B cell (primary cell): Measurements from ENCODE around the gene NKAIN2. TPM values are rescaled to one million over a fixed set of nuclear protein-coding genes. Genes with fewer than 3 reads are reported as not detected.

ENCODE experiments used
- ATAC-seq: fragments of 200-7000 bp; cut with Tn5 transposase; one replicate; pipeline ENCODE4 v1.10.0; 2021; ENCODE audit warnings: low read depth, mild to moderate bottlenecking, moderate number of reproducible peaks, moderate library complexity
- CTCF ChIA-PET: fragments of 350-600 bp; sonication (Branson Sonifier 250); formaldehyde crosslinking; loops from one replicate; lab custom pipeline; 2021; ENCODE audit warnings: antibody characterized with exemption, inconsistent platforms; lab: Charles Lee
- POLR2A ChIA-PET: fragments of 350-600 bp; sonication (Branson Sonifier 250); formaldehyde crosslinking; loops from one replicate; lab custom pipeline; 2021; ENCODE audit warnings: antibody characterized with exemption; lab: Charles Lee
- DNase-seq: peaks from one replicate; pipeline ENCODE4 v3.0.0; 2013
- H2AFZ ChIP-seq: 2 replicates; pipeline ENCODE4 v1.6.1; 2012; ENCODE audit warnings: mild to moderate bottlenecking, low read depth, low read length; ENCODE audit not compliant: insufficient read depth, poor library complexity, severe bottlenecking
- H3K27ac ChIP-seq, 2 donors: 1 replicate in 1 of 2; 2 replicates in 1 of 2; pipeline ENCODE4 v1.5.1; 2012 to 2013; ENCODE audit warnings: low read length in 2 of 2, mild to moderate bottlenecking in 2 of 2, moderate library complexity in 1 of 2
- H3K27me3 ChIP-seq, 4 experiments: fragments of 200-600 bp in 1 of 4; sonication (generic) in 1 of 4; replicated peaks in 1 of 4; 1 replicate in 2 of 4; 2 replicates in 2 of 4; pipeline versions ENCODE4 v1.6.1 to v1.7.0; 2013 to 2016; ENCODE audit warnings: low read length in 3 of 4, mild to moderate bottlenecking in 2 of 4, mixed read lengths in 1 of 4, moderate library complexity in 1 of 4; ENCODE audit not compliant: insufficient read depth in 4 of 4, control insufficient read depth in 3 of 4; ENCODE audit errors: control extremely low read depth in 1 of 4
- H3K36me3 ChIP-seq, 2 experiments: replicated peaks in 1 of 2; 1 replicate in 1 of 2; 2 replicates in 1 of 2; pipeline versions ENCODE4 v1.6.1 to v1.7.1; 2013; ENCODE audit warnings: low read length in 1 of 2; ENCODE audit not compliant: insufficient read depth in 2 of 2, control insufficient read depth in 1 of 2; ENCODE audit errors: control extremely low read depth in 1 of 2, extremely low read depth in 1 of 2
- H3K4me1 ChIP-seq, 2 donors: fragments of 200-600 bp in 1 of 2; sonication (generic) in 1 of 2; 1 replicate in 1 of 2; 2 replicates in 1 of 2; pipeline versions ENCODE4 v1.5.1 to v1.6.1; 2013 to 2017; ENCODE audit warnings: low read length in 2 of 2; ENCODE audit not compliant: control insufficient read depth in 2 of 2, insufficient read depth in 2 of 2
- H3K4me2 ChIP-seq: replicated peaks from 2 replicates; pipeline ENCODE3; 2012; ENCODE audit warnings: mild to moderate bottlenecking, low read depth, low read length; ENCODE audit not compliant: poor library complexity, severe bottlenecking
- H3K4me3 ChIP-seq, 5 experiments: fragments of 200-600 bp in 1 of 5; sonication (generic) in 1 of 5; 1 replicate in 3 of 5; 2 replicates in 2 of 5; pipeline versions ENCODE4 v1.5.1 to v1.7.0; 2011 to 2016; ENCODE audit warnings: low read length in 4 of 5, mild to moderate bottlenecking in 4 of 5, low read depth in 2 of 5, control low read depth in 1 of 5, moderate library complexity in 1 of 5; ENCODE audit not compliant: insufficient read depth in 1 of 5; ENCODE audit errors: control extremely low read depth in 1 of 5, extremely low read depth in 1 of 5
- H3K79me2 ChIP-seq: fragments of 200-600 bp; sonication (generic); one replicate; pipeline ENCODE4 v1.6.0; 2016; ENCODE audit warnings: low read length; ENCODE audit not compliant: control insufficient read depth, insufficient read depth
- H3K9ac ChIP-seq: fragments of 200-600 bp; sonication (generic); 2 replicates; pipeline ENCODE4 v1.6.1; 2017; ENCODE audit warnings: mild to moderate bottlenecking, low read length, moderate library complexity
- H3K9me3 ChIP-seq, 3 donors: one replicate each; pipeline versions ENCODE4 v1.6.1 to v1.7.1; 2013; ENCODE audit warnings: low read length in 2 of 3; ENCODE audit not compliant: control insufficient read depth in 2 of 3, insufficient read depth in 1 of 3; ENCODE audit errors: control extremely low read depth in 1 of 3
- H4K20me1 ChIP-seq: 2 replicates; pipeline ENCODE4 v1.6.0; 2012; ENCODE audit warnings: mild to moderate bottlenecking, low read length; ENCODE audit not compliant: insufficient read depth, control insufficient read depth, poor library complexity, severe bottlenecking
- H3K27ac Mint-ChIP-seq: one replicate; pipeline ENCODE4 v1.8.0; 2021; ENCODE audit warnings: mixed read lengths
- H3K27me3 Mint-ChIP-seq: one replicate; pipeline ENCODE4 v1.8.0; 2021; ENCODE audit warnings: mixed read lengths
- H3K4me1 Mint-ChIP-seq: one replicate; pipeline ENCODE4 v1.8.0; 2021; ENCODE audit warnings: mixed read lengths
- H3K4me3 Mint-ChIP-seq: one replicate; pipeline ENCODE4 v1.8.0; 2021; ENCODE audit warnings: mixed read lengths
- H3K9me3 Mint-ChIP-seq: one replicate; pipeline ENCODE4 v1.8.0; 2022; ENCODE audit warnings: mixed read lengths; ENCODE audit not compliant: insufficient read depth
- EZH2 ChIP-seq: IDR thresholded peaks from 2 replicates; pipeline ENCODE4 v1.6.1; 2012; ENCODE audit warnings: borderline replicate concordance, low read depth, mild to moderate bottlenecking, moderate library complexity, low read length; ENCODE audit not compliant: insufficient read depth, poor library complexity, severe bottlenecking
- WGBS: methylation state at CpG from one replicate; pipeline ENCODE4 v1.1.5; 2013; ENCODE audit warnings: missing lambda C conversion rate; ENCODE audit not compliant: insufficient coverage; 5-methylcytosine and 5-hydroxymethylcytosine counted together
- intact Hi-C: fragments of 100-400 bp; cut with micrococcal nuclease; formaldehyde crosslinking; loops from one replicate; pipeline ENCODE4 v1.10.0; 2022
- polyA plus RNA-seq: library from polyadenylated mRNA; depleted of rRNA; stranded (reverse); fragments of >200 nt; gene quantifications from 2 replicates; pipeline ENCODE4 v1.2.3, GENCODE V29; 2012
- total RNA-seq, 2 donors: library from RNA; stranded (reverse); fragments of 120-200 nt in 1 of 2; gene quantifications; 1 replicate in 1 of 2; 2 replicates in 1 of 2; pipeline versions ENCODE4 v1.2.3 to v1.2.4, GENCODE V29; 2013 to 2022
- TF ChIP-seq, protein P1 (sequence below): fragments of 200-600 bp; IDR thresholded peaks from one replicate; pipeline ENCODE4 v1.8.0; 2022; ENCODE audit warnings: antibody characterized with exemption, mild to moderate bottlenecking

The NKAIN2 gene
- total and polyA plus RNA-seq, 2 donors (not counting 1 experiment from before 2014, with no cell fraction given), result not detected

DNA sequence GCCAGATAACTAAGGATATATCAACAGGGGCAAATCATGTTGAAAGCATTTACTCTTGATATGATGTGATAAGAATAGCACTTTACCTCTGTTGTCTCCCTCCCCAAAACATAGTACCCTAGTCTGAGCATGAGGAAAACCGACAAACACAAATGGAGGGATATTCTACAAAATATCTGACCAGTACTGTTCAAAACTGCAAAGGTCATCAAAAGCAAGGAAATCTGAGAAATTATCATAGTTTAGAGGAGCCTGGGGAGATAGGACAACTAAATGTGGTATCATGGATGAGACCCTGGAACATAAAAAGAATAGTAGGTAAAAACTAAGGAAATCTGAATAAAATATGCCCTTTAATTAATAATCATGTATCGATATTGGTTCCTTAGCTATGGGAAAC is 675.2 kb downstream of the NKAIN2 start:
- Mint-ChIP-seq H3K4me3 (no peak overlapping the region), H3K4me1 (no peaks in the 10 kb centered on the region), H3K9me3 (no peaks in the 10 kb centered on the region), H3K27me3 (no peaks in the 10 kb centered on the region), H3K27ac (no peak overlapping the region)
- Histone ChIP-seq H2AFZ (no peak overlapping the region), H3K27me3 (no peaks in the 10 kb centered on the region), H3K4me3 (no peak overlapping the region), H3K4me2 (no peak overlapping the region), H3K36me3 (no peaks in the 10 kb centered on the region), H3K4me1 (no peaks in the 10 kb centered on the region), H3K27ac (no peak overlapping the region), H3K9me3 (no peaks in the 10 kb centered on the region), H3K9ac (no peak overlapping the region), H4K20me1 (no peaks in the 10 kb centered on the region), H3K79me2 (no peaks in the 10 kb centered on the region)
- TF ChIP-seq, protein P1, sequence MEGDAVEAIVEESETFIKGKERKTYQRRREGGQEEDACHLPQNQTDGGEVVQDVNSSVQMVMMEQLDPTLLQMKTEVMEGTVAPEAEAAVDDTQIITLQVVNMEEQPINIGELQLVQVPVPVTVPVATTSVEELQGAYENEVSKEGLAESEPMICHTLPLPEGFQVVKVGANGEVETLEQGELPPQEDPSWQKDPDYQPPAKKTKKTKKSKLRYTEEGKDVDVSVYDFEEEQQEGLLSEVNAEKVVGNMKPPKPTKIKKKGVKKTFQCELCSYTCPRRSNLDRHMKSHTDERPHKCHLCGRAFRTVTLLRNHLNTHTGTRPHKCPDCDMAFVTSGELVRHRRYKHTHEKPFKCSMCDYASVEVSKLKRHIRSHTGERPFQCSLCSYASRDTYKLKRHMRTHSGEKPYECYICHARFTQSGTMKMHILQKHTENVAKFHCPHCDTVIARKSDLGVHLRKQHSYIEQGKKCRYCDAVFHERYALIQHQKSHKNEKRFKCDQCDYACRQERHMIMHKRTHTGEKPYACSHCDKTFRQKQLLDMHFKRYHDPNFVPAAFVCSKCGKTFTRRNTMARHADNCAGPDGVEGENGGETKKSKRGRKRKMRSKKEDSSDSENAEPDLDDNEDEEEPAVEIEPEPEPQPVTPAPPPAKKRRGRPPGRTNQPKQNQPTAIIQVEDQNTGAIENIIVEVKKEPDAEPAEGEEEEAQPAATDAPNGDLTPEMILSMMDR, result no peak
- TF ChIP-seq EZH2, result no peak
- intact Hi-C loops, result no loop called here
- ChIA-PET CTCF (no interaction called here), POLR2A (no interaction called here)
- ATAC-seq (no peak), DNase-seq (no peak)
- no CpG with 5 or more reads among the region's 2 CpGs for WGBS

DNA sequence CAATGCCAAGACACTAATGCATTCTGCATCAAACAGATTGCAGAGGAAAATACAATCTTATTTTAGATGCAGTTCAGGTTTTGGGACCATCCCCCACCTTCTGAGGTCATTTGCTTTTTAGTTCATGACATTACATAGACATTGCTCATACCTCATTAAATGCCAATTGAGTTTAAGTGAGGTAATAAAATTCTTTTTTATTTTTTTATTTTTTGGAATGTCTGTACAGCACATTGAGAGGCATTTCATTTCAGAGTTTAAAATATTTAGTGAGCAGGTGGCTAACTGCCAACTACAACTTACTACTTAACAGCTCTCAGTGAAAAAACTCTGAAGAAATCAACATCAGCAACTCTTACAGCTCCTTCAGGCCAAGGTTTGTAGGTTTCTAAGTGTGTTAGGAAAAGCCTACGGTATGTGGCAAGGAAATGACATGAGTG is 676.3 kb downstream of the NKAIN2 start:
- H3K4me2 ChIP-seq, result no peak overlapping the region
- no peak for ATAC-seq
- no peaks in the 10 kb centered on the region for H3K9me3 ChIP-seq
- 100% methylated on average over 1 of the region's 1 CpG for WGBS
- no peaks in the 10 kb centered on the region for H3K4me1 Mint-ChIP-seq
- no peak overlapping the region for H3K9ac ChIP-seq
- H2AFZ ChIP-seq, result no peak overlapping the region
- no peaks in the 10 kb centered on the region for H3K79me2 ChIP-seq
- no peak overlapping the region for H3K27ac Mint-ChIP-seq
- no peaks in the 10 kb centered on the region for H3K27me3 Mint-ChIP-seq
- H3K4me1 ChIP-seq, result no peaks in the 10 kb centered on the region
- H3K27me3 ChIP-seq, result no peaks in the 10 kb centered on the region
- CTCF ChIA-PET, result no interaction called here
- no peaks in the 10 kb centered on the region for H3K36me3 ChIP-seq
- H3K27ac ChIP-seq, result no peak overlapping the region
- no peaks in the 10 kb centered on the region for H4K20me1 ChIP-seq
- TF ChIP-seq, protein P1, result no peak
- TF ChIP-seq EZH2, result no peak
- no peak overlapping the region for H3K4me3 Mint-ChIP-seq
- intact Hi-C loops, result no loop called here
- no peak for DNase-seq
- no peak overlapping the region for H3K4me3 ChIP-seq
- POLR2A ChIA-PET, result no interaction called here
- H3K9me3 Mint-ChIP-seq, result no peaks in the 10 kb centered on the region
